GM12864 (cell line): ENCODE measurements around the gene DOK1.

Experiments
- DNase-seq: peaks from one replicate; pipeline ENCODE4 v3.0.0-alpha.2; 2011; ENCODE audit warnings: low read depth
- H3K4me3 ChIP-seq: 2 replicates; pipeline ENCODE4 v1.5.1; 2011; ENCODE audit warnings: mild to moderate bottlenecking, low read depth, low read length, control low read depth
- CTCF ChIP-seq: IDR thresholded peaks from 2 replicates; pipeline ENCODE4 v1.5.1; 2011; ENCODE audit warnings: low read depth, mild to moderate bottlenecking, moderate library complexity, low read length, control low read depth, inconsistent platforms; ENCODE audit errors: missing control alignments

DOK1 gene

GRCh38 chr2:74585406-74586185 lies 31.1 kb downstream of the DOK1 start:
- TF ChIP-seq CTCF: no peak
- no peak overlapping the region for H3K4me3 ChIP-seq
- no peak for DNase-seq

- DNase-seq: no peak
- TF ChIP-seq CTCF: peak; percentile 71
Measured at GRCh38 chr2:74587664-74588277, 33.3 kb downstream of the DOK1 start.

GRCh38 chr2:74588664-74589063 lies 34.1 kb downstream of the DOK1 start:
- H3K4me3 ChIP-seq: no peak overlapping the region
- TF ChIP-seq CTCF: no peak
- DNase-seq: no peak

More at GRCh38 chr2:74587664-74588277, 33.3 kb downstream of the DOK1 start:
- H3K4me3 ChIP-seq: no peak overlapping the region

GRCh38 chr2:74593826-74594772 lies 39.6 kb downstream of the DOK1 start:
- no peak for DNase-seq
- H3K4me3 ChIP-seq: no peak overlapping the region
- no peak for TF ChIP-seq CTCF

GRCh38 chr2:74596584-74596983 lies 42.1 kb downstream of the DOK1 start:
- no peak overlapping the region for H3K4me3 ChIP-seq
- TF ChIP-seq CTCF: no peak
- DNase-seq: no peak

- TF ChIP-seq CTCF: no peak
- no peak overlapping the region for H3K4me3 ChIP-seq
- no peak for DNase-seq
Measured at GRCh38 chr2:74597410-74597809, 42.9 kb downstream of the DOK1 start.
